ENCODE results near the gene RALGAPA1. TPM values are rescaled to one million over a fixed set of nuclear protein-coding genes. Genes with fewer than 3 reads are reported as not detected.

Gene RALGAPA1
- total RNA-seq, 1 donor from 2014 or later, result 29.0 TPM

DNA sequence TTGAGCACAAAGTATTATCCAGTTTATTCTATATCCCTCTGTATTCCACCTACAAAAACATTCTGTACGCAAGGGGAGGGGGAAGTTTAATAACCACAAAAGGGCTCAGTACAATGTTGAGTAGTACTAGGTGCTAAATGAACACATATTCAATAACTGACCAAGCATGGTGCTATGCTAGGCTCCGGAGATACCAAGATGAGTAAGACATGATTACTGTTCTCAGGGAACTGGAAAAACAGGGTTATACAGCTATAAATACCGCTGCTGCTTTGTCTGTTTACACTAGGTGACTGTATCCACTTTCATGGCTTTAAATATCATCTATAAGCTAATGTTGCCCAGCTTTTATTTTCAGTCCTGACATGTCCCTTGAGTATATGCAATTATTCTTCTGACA is 139.3 kb downstream of the RALGAPA1 start:
- H3K27ac Mint-ChIP-seq (ENCODE audit: unreplicated experiment), result no peak overlapping the region
- no peaks in the 10 kb centered on the region for H3K36me3 Mint-ChIP-seq (ENCODE audit: low read depth, unreplicated experiment)
- H3K4me3 Mint-ChIP-seq (ENCODE audit: unreplicated experiment), result no peak overlapping the region
- no peaks in the 10 kb centered on the region for H3K4me1 Mint-ChIP-seq (ENCODE audit: unreplicated experiment)
- H3K9me3 Mint-ChIP-seq (ENCODE audit: unreplicated experiment), result no peaks in the 10 kb centered on the region
- DNase-seq (ENCODE audit: low spot score), result no peak
- no peaks in the 10 kb centered on the region for H3K27me3 Mint-ChIP-seq (ENCODE audit: unreplicated experiment)
- TF ChIP-seq, protein P1, sequence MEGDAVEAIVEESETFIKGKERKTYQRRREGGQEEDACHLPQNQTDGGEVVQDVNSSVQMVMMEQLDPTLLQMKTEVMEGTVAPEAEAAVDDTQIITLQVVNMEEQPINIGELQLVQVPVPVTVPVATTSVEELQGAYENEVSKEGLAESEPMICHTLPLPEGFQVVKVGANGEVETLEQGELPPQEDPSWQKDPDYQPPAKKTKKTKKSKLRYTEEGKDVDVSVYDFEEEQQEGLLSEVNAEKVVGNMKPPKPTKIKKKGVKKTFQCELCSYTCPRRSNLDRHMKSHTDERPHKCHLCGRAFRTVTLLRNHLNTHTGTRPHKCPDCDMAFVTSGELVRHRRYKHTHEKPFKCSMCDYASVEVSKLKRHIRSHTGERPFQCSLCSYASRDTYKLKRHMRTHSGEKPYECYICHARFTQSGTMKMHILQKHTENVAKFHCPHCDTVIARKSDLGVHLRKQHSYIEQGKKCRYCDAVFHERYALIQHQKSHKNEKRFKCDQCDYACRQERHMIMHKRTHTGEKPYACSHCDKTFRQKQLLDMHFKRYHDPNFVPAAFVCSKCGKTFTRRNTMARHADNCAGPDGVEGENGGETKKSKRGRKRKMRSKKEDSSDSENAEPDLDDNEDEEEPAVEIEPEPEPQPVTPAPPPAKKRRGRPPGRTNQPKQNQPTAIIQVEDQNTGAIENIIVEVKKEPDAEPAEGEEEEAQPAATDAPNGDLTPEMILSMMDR (IDR thresholded peaks at IDR 0.05; ENCODE audit: unreplicated experiment), result no peak

DNA sequence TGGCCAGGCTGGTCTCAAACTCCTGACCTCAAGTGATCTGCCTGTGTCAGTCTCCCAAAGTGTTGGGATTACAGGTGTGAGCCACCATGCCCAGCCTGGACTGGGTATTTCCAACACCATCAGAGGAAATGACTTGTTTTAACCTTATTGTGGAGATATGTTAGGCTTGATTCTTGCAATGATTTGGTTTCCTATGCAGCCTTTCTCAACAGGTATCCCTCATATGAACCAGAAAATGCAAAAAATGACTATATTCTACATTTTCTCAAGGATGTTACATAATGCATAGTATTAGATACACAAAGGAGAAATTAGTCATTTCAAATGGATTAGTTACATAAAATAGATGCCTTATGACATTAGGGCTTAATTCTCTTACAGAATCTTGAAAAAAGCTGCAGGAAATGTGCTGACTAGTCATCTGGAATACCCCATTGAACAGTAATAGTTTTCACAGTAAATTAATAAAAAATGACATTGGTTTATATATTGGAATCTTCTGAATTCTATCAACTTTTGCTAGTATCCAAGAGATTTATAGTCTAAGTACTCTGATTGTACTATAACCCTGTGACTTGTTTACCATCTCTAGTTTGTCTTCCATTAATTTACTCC is 142.6 kb downstream of the RALGAPA1 start:
- Mint-ChIP-seq H3K4me1 (ENCODE audit: unreplicated experiment) (no peaks in the 10 kb centered on the region), H3K36me3 (ENCODE audit: low read depth, unreplicated experiment) (no peaks in the 10 kb centered on the region), H3K27ac (ENCODE audit: unreplicated experiment) (no peak overlapping the region), H3K27me3 (ENCODE audit: unreplicated experiment) (no peaks in the 10 kb centered on the region), H3K4me3 (ENCODE audit: unreplicated experiment) (no peak overlapping the region), H3K9me3 (ENCODE audit: unreplicated experiment) (no peaks in the 10 kb centered on the region)
- DNase-seq (ENCODE audit: low spot score), result no peak
- TF ChIP-seq, protein P1 (IDR thresholded peaks at IDR 0.05; ENCODE audit: unreplicated experiment), result no peak

DNA sequence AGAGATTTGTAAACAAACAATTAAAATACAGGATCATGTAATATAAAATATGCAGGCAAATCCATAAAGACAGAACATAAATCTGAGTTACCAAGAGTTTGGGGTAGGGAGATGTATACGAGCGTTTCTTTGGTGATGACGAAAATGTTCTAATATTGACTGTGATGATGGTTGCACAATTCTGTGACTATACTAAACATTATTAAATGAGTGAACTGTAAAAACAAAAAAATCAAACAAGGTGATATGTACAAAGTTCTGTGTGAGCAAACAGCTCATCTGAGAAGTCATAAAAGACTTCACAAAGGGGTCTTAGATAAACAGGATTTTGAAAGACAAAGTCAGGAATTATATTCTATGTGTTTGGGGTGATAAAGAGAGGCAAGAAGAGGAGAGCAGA is 147.2 kb downstream of the RALGAPA1 start:
- H3K36me3 Mint-ChIP-seq (ENCODE audit: low read depth, unreplicated experiment), result no peaks in the 10 kb centered on the region
- no peaks in the 10 kb centered on the region for H3K4me1 Mint-ChIP-seq (ENCODE audit: unreplicated experiment)
- no peaks in the 10 kb centered on the region for H3K9me3 Mint-ChIP-seq (ENCODE audit: unreplicated experiment)
- H3K27ac Mint-ChIP-seq (ENCODE audit: unreplicated experiment), result no peak overlapping the region
- TF ChIP-seq, protein P1 (IDR thresholded peaks at IDR 0.05; ENCODE audit: unreplicated experiment), result no peak
- no peak overlapping the region for H3K4me3 Mint-ChIP-seq (ENCODE audit: unreplicated experiment)
- DNase-seq (ENCODE audit: low spot score), result no peak
- H3K27me3 Mint-ChIP-seq (ENCODE audit: unreplicated experiment), result no peaks in the 10 kb centered on the region

DNA sequence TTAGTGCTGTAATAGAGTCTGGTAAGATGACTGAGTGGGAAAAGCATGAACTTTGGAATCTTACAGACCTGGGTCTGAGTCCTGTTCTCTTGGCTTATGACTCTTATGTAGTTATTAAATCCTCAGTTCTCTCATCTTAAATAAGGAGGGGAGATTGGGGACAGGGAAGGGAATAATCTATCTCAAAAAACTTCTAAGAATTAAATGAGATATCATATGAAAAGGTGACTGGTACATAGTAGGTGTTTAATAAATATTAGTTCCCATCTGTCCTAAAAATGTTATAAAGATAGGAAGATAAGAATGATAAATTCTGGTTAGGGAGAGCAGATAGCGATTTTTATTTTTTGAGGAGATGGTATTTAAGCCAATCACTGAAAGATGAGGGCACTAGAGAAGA is 156.1 kb downstream of the RALGAPA1 start:
- Mint-ChIP-seq H3K27me3 (ENCODE audit: unreplicated experiment) (no peaks in the 10 kb centered on the region), H3K36me3 (ENCODE audit: low read depth, unreplicated experiment) (peaks cover 5% of the 10 kb centered on the region), H3K4me1 (ENCODE audit: unreplicated experiment) (no peaks in the 10 kb centered on the region), H3K9me3 (ENCODE audit: unreplicated experiment) (no peaks in the 10 kb centered on the region), H3K4me3 (ENCODE audit: unreplicated experiment) (no peak overlapping the region), H3K27ac (ENCODE audit: unreplicated experiment) (no peak overlapping the region)
- TF ChIP-seq, protein P1 (IDR thresholded peaks at IDR 0.05; ENCODE audit: unreplicated experiment), result no peak
- no peak for DNase-seq (ENCODE audit: low spot score)

DNA sequence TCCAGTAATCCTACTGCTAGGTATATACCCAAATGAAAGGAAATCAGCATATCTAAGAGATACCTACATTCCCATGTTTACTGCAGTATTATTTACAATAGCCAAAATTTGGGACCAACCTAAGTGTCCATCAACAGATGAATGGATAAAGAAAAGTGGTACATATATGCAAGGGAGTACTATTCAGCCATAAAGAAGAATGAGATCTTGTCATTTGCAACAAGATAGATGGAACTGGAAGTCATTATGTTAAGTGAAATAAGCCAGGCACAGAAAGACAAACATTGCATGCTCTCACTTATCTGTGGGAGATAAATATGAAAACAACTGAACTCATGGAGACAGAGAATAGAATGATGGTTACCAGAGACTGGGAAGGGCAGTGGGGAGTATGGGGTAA is 165.6 kb downstream of the RALGAPA1 start:
- H3K4me1 Mint-ChIP-seq (ENCODE audit: unreplicated experiment), result no peaks in the 10 kb centered on the region
- peaks cover 23% of the 10 kb centered on the region for H3K36me3 Mint-ChIP-seq (ENCODE audit: low read depth, unreplicated experiment)
- H3K27ac Mint-ChIP-seq (ENCODE audit: unreplicated experiment), result no peak overlapping the region

More for the DNA sequence above, 165.6 kb downstream of the RALGAPA1 start:
- no peak for DNase-seq (ENCODE audit: low spot score)
- peaks cover 5% of the 10 kb centered on the region for H3K9me3 Mint-ChIP-seq (ENCODE audit: unreplicated experiment)
- H3K27me3 Mint-ChIP-seq (ENCODE audit: unreplicated experiment), result peaks cover 3% of the 10 kb centered on the region
- no peak overlapping the region for H3K4me3 Mint-ChIP-seq (ENCODE audit: unreplicated experiment)
- TF ChIP-seq, protein P1 (IDR thresholded peaks at IDR 0.05; ENCODE audit: unreplicated experiment), result no peak

All from endothelial cell (in vitro differentiated cells).